T-helper 1 cell treated with Interleukin-12 subunit alpha and Interleukin-12 subunit beta and Interleukin-4 antibody, amounts not matched to agents 30 ng/mL and 1 ng/mL, for 36 hours (primary cell): Measurements from ENCODE around the gene USPL1. TPM values are rescaled to one million over a fixed set of nuclear protein-coding genes. Genes with fewer than 3 reads are reported as not detected.
"Not testable (repeated sequence)": the region's sequence is repeated elsewhere in the genome, so short reads cannot be mapped to it uniquely, and the experiment has no call there.

Experiments
- intact Hi-C: fragments of 100-400 bp; cut with micrococcal nuclease; formaldehyde crosslinking; loops from one replicate; pipeline ENCODE4 v1.15.1; 2024
- total RNA-seq: library from RNA; stranded (reverse); gene quantifications from 2 replicates; pipeline ENCODE4 v1.2.3, GENCODE V29; 2022

USPL1 gene
- total RNA-seq: 21.5 and 23.4 TPM in 2 replicates

GRCh38 chr13:30617315-30618185, at the start of gene USPL1:
Gene USPL1, plus strand, starts transcription at chr13:30617920. Its CDS starts 3,221 bp downstream, at chr13:30621141.
- intact Hi-C loops: loop anchor here (1.0 to 5.0 kb wide), 24 partner anchors 9 to 1920 kb away; partner anchors contain the start of genes HMGB1, KATNAL1, N4BP2L1 and N4BP2L2

- intact Hi-C loops: loop anchor here (5.0 kb wide), 5 partner anchors 148 to 633 kb away; partner anchors contain the start of gene UBE2L5
Measured at GRCh38 chr13:30569901-30570576, 47.7 kb upstream of the USPL1 start.

- intact Hi-C loops: loop anchor here (5.0 kb wide), 5 partner anchors 148 to 633 kb away; partner anchors contain the start of gene UBE2L5
Measured at GRCh38 chr13:30570691-30571090, 47.0 kb upstream of the USPL1 start.

GRCh38 chr13:30572859-30573275, 44.9 kb upstream of the USPL1 start:
- intact Hi-C loops: loop anchor here (1.0 to 5.0 kb wide), 16 partner anchors 22 to 724 kb away; partner anchors contain the start of genes KATNAL1, UBE2L5 and USPL1

GRCh38 chr13:30576528-30576927, 41.2 kb upstream of the USPL1 start:
- intact Hi-C loops: loop anchor here (1.0 kb wide), 1 partner anchor 10 kb away; no protein-coding TSS in a partner anchor

- intact Hi-C loops: no loop called here
Measured at GRCh38 chr13:30577401-30577852, 40.3 kb upstream of the USPL1 start.

GRCh38 chr13:30580852-30581502, 36.7 kb upstream of the USPL1 start:
- intact Hi-C loops: loop anchor here (1.0 kb wide), 1 partner anchor 449 kb away; no protein-coding TSS in a partner anchor

GRCh38 chr13:30581582-30581981, 36.1 kb upstream of the USPL1 start:
- intact Hi-C loops: loop anchor here (1.0 kb wide), 1 partner anchor 449 kb away; no protein-coding TSS in a partner anchor

GRCh38 chr13:30584051-30584731, 33.5 kb upstream of the USPL1 start:
- intact Hi-C loops: no loop called here

GRCh38 chr13:30585748-30586262, 31.9 kb upstream of the USPL1 start:
- intact Hi-C loops: no loop called here

GRCh38 chr13:30587231-30587630, 30.5 kb upstream of the USPL1 start:
- intact Hi-C loops: no loop called here

GRCh38 chr13:30587739-30588138, 30.0 kb upstream of the USPL1 start:
- intact Hi-C loops: no loop called here

- intact Hi-C loops: no loop called here
Measured at GRCh38 chr13:30593001-30593400, 24.7 kb upstream of the USPL1 start.

GRCh38 chr13:30600496-30600895, 17.2 kb upstream of the USPL1 start:
- intact Hi-C loops: no loop called here

- intact Hi-C loops: no loop called here
Measured at GRCh38 chr13:30601836-30602235, 15.9 kb upstream of the USPL1 start.

GRCh38 chr13:30605052-30605451, 12.7 kb upstream of the USPL1 start:
- intact Hi-C loops: no loop called here

GRCh38 chr13:30607186-30607585, 10.5 kb upstream of the USPL1 start:
- intact Hi-C loops: not testable (repeated sequence)

GRCh38 chr13:30607908-30608307, 9.8 kb upstream of the USPL1 start:
- intact Hi-C loops: loop anchor here (1.0 kb wide), 1 partner anchor 9 kb away; the partner anchor contains the start of gene USPL1

GRCh38 chr13:30608364-30608763, 9.4 kb upstream of the USPL1 start:
- intact Hi-C loops: loop anchor here (1.0 kb wide), 1 partner anchor 9 kb away; the partner anchor contains the start of gene USPL1

GRCh38 chr13:30610311-30610710, 7.4 kb upstream of the USPL1 start:
- intact Hi-C loops: no loop called here
